Fibroblast of peridontal ligament (primary cell): Measurements from ENCODE around the gene CUEDC1.

ENCODE experiments used
- DNase-seq: peaks from one replicate; pipeline ENCODE4 v3.0.0-alpha.2; 2010; ENCODE audit errors: extremely low read depth

CUEDC1 gene

DNA sequence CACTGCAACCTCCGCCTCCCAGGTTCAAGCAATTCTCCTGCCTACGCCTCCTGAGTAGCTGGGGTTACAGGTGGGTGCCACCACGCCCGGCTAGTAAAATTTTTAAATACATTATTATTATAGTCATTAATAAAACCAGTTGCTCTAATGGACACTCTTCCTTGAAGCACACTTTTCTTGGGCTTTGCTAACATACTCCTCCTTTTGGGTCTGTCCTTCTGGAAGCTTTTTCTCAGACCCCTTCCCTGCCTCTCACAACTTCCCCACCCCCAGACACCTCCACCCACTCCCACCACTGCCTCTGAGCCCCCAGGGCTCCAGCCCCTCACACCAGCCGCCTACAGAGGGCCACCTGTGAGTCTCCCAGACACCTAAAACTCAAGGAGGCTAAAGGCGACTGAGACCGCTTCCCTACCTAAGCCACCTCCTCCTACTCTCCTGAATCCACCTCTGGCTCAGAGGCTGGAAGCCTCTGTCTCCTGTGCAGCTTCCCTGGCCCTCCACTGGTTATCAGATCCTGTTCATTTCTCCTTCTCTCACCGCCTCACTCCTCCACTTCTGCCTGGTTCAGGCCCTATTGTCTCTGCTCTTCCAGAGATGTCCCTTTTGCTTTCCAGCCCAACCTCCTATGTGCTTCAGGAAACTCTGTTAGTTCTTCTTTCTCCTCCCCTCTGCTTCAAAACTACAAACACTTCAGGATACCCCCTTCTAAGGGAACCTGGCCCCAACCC lies 2.1 kb upstream of the CUEDC1 start:
- DNase-seq = no peak

DNA sequence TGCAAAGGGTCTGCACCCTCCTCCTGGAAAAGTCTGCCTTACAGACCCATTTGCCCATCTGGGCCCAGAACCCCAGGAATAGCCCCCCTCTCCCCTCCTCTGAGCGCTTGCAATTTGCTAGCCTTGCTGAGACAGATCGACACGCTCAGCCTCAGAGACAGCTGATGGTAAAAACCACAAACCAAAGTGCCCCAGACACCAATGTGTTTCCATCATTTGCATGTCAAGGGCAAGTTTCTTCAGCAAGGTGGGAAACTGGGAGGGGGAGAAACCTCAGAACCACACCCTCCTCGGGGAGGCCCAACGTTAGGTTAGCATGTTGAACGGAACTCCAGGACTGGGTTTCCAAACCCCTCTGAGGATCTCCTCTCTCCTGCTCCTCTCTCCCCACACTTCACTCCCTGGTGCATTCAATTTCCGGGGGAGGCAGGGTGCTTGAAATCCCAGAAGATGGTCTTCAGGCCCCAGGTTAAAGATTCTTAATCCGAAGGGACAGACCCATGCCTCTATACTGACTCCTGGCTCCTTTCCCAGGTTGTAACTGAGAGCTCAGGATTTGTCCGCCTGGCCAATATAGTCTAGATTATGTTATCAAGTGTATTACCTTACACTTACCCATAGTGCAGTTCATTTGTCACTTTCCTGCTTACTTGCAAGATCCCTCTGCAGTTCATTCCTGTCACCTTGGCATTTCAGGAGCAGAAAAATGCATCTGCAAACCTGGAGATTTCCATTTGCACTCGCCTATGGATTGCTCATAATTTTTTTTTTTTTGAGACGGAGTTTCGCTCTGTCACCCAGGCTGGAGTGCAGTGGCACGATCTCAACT lies 1.3 kb upstream of the CUEDC1 start:
- no peak for DNase-seq

DNA sequence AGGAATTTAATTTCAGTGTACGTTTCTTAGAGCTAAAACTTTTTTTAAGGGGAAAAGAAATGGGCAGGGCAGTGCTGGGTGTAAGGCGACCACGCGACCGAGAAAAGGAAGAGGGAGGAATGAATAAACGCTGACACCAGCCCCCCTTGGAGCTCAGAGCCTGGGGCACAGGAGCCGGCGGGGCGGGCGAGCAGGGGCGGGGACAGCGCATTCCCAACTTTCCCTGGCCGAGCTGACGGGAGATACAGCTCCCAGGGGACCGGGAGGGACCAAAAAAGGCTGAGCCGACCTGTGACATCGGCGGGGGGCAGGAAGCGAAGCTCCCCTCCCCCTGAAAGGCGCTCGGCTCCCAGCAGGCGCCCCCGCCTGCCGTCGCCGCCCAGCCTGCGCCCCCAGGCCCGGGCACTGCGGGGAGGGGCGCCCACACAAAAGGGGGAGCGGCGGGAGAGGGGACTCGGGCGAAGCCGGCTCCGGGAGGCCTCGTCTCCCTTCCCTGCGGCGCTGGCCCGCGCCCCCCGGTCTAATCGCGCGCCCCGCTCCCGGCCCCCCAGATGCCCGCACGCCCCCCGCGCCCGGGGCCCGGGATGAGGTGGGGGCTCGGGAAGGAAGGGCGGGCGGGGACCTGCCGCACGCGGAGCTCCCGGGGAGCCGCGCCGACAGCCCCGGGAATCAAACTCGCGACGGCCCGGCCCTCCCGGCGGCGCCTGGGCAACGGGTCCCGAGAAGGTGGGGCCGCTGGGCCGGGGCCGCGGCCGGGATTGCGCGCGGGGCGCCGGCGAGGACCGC lies 622 bp downstream of the CUEDC1 start:
- peak; percentile 66 for DNase-seq

DNA sequence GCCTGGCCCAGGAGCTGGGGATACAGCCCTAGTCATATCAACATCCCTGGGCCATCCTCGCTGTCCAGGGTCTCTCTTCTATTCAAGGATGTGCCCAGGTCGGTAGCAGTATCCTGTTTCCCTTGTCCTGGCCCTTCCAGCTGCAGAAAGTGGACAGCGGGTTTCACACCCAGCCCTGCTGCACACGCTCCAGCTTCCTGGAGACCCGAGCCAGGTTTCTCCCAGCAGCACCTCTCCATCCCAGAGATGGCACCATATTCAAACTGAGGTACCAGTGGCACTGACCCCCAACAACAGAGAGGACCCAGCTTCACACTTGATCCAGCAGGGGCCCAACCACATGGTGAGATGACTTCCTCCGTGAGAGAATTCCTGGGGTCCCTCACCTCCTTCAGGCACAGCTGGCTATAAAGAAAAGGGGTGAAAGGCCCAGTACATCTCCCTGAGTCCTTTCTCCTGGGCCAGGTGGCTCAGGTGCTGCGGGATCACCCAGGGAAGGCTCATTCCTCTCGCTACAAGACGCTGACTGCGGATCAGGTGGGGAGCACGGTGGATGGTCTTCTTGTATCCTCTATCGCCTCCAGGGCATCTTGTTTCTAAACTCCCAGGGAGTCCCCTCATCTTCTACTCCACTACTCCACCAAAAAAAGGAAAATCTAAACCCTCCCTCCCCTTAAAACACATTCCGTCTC lies 1.4 kb downstream of the CUEDC1 start:
- DNase-seq = no peak

DNA sequence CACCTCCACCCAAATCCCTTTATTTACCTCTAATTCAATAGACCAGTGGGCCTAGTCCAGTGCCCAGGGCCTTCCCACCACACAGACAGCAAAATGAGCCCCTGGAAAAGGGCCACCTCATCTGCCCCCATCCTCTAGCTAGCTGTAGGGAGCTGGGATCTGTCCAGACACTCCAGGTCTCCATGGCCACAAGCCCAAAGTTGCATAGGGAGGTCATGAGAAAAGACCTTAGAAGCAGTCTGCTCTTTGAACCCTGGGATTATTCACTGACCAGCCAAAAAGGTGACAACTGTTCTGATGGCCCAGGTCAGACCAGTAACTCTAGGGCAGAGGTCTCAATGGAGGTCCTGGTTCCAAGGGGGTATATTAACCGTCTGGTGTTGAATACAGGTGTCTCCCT lies 2.0 kb downstream of the CUEDC1 start:
- no peak for DNase-seq

DNA sequence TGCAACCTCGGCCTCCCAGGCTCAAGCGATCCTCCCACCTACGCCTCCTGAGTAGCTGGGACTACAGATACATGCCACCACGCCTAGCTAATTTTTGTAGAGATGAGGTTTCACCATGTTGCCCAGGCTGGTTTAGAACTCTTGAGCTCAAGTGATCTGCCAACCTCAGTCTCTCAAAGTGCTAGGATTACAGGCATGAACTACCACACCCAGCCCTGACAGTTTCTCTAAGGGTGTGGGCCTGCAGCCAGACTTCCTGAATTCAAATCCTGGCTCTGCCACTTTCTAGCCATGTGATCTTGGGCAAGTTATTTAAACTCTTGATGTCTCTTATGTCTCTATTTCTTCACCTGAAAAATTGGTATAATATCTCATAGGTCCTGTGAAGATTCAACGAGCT lies 5.6 kb downstream of the CUEDC1 start:
- peak; percentile 33 for DNase-seq

DNA sequence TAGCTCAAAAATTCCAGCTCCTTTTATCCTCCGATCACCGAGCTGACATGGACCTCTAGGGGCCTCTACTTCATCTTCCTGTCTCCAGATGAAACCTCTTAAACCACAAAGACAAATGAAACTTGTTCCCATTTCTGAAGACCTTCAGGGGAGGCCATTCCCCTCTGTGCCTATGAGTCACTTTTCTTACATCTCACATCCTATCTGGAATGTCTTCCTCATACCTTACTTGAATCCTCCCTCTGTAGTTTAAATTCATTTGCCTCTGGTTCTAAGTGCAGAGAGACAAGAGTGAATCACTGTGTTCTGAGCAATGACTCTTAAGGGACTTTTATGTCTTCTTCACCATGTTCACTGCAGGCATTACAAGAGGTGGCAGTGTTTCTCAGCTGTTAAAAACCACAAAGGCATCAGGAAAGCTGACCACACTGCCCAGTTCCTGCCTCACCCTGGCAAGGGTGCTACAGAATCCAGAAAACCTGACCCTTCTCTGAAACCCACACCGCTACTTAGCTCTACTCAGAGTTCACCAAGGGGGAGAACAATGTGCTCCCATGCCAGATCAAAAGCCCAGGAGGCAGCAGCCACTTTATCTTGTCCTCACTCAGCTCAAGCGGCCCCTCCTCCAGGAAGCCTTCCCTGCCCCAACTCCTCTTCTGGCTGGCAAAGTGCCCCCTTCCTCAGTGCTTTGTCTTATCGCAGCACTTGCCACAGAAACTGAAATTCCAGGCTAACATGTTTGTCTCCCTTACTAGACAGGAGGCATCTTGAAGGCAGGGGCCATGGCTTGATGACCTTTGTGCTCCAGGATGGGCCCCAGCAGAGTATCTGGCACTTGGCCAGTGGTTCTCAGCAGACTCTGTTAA lies 6.4 kb downstream of the CUEDC1 start:
- DNase-seq = peak; percentile 87

DNA sequence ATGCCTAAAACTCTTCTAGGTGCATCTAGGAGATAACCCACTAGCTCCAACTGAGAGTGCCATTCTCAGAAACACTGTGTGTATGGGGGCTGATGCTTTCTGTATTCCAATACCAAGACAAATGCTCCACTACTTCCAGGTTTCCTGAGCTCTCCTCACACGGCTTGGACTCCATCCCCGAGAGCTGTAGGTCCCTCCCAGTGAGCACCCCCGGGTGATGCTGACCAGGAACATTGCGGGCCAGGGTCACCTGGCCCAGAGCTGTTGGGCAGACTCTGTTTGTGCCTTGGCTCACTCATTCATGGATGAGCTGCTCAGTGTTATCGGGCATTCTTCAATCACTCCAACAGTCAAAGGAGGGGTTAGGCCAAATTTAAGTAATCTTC lies 7.0 kb downstream of the CUEDC1 start:
- DNase-seq = no peak

DNA sequence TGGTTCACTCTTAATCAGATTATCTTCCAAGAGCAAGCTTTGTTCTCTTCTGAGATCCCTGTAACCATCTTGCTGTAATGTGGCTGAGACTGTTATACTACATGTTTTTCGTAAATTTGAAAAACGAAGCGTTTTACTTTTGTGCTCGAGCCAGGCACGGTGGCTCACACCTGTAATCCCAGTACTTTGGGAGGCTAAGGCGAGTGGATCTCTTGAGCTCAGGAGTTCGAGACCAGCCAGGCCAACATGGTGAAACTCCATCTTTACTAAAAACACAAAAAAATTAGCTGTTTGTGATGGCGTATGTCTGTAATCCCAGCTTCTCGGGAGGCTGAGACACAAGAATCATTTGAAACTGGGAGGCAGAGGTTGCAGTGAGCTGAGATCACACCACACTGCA lies 7.8 kb downstream of the CUEDC1 start:
- no peak for DNase-seq

DNA sequence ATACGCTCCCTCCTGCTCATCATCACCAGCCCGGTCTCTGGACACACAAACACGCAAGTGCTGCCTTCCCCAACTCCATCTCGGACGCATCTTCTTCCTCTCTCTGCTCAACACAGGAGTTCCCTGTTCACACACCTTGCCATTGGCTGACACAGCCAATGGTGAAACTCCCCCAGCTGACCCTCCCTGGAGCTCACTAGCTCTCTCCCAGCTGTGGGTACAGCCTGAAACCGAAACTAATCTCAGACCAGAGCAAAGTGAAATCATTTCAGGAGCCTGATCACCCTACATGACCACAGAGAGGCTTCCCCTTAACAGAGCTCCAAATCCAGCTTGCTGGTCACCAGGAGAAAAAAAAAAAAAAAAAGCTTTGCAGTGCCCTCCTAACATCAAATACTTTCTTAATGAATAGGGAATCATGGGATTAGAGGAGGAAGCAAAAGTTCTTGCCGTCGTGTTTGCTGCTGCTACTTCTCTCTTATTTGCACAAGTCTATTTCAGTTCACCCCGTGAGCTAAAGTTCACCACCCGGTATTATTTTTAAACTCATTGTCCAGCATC lies 8.3 kb downstream of the CUEDC1 start:
- peak; percentile 85 for DNase-seq

DNA sequence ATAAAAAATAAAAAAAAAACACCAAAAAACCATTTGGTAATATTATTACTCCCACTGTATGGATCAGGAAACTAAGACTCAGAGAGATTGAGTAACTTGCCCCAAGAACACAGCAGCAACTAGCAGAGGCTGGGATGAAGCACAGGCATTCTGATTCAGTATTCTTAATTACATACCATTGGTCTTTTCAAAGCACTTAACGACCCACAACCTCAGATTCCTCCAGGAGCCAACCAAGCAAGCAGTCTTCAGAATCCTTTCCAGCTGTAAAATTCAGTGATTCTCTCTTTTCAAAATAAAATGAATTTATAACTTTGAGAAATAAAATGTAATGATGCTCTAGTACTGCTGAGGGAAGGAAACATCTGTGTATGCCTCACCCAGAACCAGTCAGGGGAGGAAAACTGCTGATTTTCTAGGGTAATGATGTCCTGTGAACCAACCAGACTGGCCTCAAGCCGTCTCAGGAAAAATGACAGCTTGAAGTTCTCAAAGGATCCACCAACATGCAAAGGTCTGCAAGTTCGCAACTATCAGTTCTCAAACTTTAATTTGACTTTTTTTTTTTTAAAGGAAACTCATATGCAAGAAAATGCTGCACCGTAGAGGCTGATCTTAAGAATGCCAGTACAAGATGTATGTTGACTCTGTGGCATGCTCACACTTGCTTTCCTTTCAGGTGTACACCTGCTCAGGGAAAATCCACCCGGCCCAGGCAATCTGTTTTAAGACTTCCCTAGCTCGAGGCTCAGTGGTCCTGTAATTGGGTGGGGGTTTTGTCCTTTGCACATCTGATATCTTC lies 9.0 kb downstream of the CUEDC1 start:
- DNase-seq = peak; percentile 68

DNA sequence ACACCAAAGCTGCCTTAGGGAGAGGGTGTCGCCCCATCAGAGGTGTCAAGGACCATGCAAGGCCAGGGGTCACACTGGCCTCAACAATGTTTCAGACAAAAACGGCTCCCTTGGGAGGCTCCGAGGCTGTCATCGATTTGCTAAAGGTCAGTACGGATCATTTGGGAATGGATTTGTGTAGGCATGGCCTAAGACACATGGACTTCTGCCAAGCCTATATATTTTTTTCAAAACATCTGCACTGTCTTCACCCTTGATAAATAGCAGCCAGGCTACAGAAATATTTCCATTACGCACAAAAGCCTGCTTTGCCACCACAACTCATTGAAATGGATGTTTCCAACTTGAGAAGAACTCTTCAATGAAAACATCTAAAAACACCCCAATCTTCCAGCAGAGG lies 10.3 kb downstream of the CUEDC1 start:
- DNase-seq = no peak

DNA sequence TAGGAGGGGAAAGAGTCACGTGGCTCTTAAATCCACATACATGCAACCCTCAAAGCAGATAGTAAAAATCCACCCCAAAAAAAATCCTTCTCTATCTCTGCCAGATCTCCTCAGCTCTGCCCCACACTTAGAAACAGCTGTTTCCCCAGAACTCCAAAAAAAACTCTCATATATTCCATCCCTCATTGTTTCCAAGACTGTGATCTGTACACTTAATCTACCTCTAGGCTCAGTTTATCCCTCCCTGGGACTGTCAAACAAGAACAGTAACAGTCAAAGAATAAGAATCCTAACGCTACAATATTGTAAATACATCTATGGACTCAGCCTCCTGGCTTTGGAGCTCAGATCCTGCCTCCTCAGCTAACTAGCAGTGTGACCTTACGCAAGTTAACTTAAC lies 11.6 kb downstream of the CUEDC1 start:
- DNase-seq = no peak

DNA sequence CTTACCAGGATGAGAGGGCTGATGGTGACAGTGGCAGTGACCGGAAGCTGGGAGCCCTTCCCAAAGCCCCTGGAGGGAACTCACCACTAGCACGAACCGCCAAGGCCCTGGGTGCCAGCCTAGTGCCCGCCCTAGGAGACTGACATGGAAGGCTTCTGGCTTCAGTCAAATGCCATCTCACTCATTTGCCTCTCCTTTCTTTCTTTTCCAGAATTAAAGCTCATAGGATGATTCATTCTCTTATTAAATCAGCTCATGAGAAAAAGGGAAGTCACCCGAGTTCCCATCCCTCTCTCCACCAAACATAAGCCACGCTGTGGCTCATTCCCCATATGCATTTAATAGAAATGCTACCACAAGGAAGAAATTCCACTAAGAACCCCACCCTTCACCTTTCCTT lies 12.1 kb downstream of the CUEDC1 start:
- DNase-seq = peak; percentile 76

DNA sequence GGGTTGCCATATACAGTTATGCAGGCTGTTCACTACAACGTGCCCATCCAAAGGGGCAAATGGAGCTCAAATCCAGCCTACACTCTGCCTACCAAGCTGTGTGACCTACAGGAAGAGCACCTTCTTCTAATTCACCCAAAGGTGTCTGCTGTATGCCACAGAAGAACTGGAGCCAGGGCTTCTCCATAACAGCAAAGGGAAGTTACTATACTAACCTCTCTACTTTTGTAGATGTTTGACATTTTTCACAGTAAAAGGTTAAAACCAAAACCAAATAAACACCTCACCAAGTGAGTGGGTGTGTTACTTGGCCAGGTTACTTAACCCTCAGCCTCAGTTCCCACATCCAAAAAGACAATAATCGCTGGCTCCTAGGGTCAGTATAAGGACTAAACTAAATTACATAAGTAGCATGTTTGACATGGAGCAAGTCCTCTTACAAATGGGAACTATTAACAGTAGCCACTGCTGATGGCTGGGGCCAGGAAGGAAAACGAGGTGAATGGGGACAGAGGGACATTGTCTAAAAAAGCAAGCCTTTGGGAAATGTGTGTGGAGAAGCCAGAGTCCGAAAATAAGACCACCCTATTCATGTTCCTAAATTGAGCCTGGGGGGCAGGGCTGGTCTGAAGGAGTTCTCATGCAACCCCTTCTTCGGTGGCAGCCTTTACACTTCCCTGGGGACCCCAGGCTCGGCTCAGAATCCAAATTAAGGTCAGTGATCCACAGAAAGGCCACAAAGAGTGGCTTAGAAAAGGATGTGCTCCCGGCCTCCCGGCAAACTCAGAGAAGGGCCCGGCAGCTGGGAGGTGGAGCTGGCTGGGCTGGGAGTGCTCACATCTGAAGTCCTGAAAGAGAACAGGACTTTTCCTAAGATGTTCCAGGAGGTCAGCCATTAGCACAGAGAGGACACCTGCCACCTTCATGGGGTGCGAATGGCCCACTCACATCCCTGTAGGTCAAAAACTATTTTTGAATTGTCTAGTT lies 13.5 kb downstream of the CUEDC1 start:
- no peak for DNase-seq

DNA sequence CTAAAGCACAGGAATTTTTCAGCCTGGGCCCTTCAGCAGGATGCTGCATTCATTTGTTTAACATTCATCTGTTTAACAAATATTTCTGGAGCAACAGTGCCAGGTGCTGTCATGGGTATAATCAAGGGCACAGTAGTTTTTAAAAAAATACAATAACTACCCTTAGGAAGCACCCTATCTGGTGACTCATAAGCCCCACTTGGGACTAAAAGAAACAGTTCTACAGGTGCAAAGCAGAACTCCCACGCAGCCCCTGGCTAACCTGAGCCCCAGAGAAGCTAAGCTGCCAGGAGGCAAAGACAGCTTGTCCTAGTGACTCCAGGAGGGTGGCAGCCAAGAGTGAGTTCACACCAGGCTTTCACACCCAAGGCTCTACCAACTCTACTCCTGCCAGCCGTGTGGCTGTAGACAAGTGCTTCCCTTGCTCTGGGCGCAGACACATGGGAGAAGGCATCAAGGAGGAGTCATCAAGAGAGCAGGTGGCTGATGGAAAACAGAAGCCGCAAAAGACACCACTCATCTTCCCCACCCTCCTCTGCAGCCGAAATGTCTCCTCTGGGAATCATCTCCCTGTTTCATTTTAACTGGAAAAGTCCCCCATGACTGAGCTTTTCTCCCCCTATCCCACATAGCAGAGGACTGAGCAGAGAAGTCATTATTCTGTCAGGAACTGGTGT lies 14.4 kb downstream of the CUEDC1 start:
- DNase-seq = no peak

DNA sequence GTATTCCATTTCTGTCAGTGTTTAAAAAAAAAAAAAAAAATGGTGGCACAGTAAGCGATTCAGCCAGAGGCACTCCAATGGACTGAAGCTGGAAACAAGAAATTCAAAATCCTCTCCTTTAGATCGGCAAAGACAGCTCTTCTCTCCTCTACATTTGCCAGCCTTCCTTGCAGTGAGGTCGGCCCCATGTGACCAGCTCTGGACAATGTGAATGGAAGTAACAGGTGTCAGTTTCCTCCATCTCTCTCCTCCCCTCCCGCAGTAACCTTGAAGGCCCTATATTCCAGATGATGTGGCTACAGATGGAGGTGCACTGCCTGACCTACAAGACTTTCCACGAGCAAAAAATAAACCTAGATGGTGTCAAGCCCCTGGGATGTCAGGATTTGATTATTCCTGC lies 15.0 kb downstream of the CUEDC1 start:
- DNase-seq = no peak

DNA sequence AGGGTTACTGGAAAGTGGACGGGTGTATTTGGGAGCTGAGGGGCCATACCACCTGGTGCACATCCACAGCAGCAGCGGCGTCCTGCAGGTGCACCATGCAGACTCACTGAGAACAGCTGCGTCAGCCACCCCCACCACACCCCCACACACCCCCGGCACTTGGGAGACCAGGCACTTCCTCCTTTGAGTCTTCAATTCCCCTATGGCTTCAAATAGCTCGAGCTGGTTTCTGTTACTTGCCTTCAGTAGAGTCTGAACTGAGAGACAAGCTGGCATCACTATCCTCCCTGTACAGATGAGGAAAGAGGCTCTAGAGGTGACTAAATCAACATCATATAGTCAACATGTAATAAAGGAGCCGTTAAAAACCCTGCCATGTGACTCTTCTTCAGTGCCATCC lies 15.4 kb downstream of the CUEDC1 start:
- DNase-seq = no peak
